DMS53 (cell line): ENCODE results near the gene SEC24D.

ENCODE experiments used
- DNase-seq: peaks from one replicate; lab custom pipeline; 2025; lab: John Stamatoyannopoulos, UW

Gene SEC24D

DNA sequence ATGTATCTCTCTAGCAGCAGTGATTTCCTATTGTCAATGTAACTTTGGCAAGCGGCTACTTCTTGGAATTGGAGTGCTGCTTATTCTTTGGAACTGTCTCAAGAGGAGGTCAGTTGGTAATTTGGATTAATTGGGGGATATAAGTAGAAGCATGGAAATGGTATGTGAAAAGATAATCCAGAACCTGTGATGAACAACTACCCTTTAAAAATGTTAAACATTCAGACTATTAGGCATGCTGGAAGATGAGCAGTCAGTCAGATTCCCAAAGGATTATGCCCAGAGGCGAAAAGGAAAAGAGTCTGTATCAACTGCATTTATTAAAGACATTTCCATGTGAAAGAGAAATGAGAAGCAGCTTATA is 62.5 kb downstream of the SEC24D start:
- no peak for DNase-seq

DNA sequence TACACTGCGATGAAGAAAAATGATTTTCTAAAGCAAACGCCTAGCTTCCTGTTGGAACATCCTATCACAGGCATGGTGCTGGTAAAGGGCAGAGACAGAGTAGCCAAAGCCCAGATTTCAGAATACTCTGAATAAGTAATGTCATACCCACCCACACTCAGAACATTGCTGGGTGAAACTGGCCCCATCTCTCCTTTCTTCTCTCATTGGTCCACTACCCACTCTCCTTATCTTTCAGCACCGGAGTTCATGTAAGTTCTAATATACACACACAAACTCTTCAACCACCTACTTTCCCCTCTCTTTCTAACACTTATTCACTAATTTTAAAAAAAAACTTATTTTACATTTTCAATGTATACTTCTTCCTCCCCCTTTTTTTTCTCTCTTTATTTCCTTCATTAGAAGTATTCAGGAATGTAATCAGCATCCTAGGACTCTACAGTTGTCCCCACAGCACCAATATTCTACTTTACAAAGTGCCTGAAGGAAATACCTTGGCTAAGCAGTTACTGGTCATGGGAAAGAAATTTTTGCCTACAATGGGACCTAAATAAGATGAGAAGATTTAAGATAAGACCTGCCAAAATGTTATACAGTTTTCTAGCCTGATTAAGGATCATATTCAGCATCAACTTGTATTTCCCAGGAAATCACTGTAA is 63.0 kb downstream of the SEC24D start:
- no peak for DNase-seq

GRCh38 chr4:118772081-118772766 is 63.7 kb downstream of the SEC24D start:
- peak; percentile 52 for DNase-seq

DNA sequence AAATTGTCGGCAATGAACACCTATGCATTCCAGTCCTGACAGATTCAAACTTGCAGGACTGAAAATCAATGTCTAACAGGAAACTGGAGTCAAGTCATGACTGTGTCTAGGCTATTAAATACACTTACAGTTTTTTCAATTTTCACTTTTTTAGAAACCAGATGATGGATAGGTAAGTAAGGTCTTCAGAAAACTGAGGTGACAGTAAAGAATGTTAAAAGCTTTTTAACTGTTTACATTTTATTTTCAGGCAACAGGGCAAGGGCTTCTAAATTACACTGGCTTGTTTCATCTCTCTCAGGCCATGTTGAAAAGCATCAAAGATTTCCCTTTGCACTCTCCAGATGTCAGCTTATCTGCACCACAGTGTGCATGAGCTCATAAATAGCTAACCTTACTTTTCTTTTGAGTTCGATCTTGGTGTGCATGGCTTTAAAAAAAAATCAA is 65.2 kb downstream of the SEC24D start:
- DNase-seq = no peak

DNA sequence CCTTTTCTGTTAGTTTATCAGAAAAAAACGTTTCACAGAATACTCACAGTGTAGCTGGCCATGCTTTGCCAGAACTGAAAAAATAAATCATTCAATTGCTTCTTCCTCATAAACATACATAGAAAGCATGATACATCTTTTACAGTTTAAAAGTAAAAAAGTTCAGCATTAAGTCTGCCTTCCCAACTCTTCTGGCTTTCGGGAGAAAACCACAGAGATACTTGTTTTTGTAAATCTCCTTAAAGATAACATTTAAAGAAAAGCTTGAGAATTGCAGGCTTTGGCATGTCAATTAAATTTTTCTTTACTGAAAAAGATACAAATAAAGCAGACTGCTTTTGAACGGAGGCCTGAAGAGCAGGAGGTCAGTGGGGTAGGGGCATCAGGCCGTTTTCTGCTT is 66.8 kb downstream of the SEC24D start:
- DNase-seq = no peak

- DNase-seq = no peak
Measured at GRCh38 chr4:118767109-118767508, 68.8 kb downstream of the SEC24D start.

GRCh38 chr4:118765399-118765798 is 70.5 kb downstream of the SEC24D start:
- peak; percentile 3 for DNase-seq

DNA sequence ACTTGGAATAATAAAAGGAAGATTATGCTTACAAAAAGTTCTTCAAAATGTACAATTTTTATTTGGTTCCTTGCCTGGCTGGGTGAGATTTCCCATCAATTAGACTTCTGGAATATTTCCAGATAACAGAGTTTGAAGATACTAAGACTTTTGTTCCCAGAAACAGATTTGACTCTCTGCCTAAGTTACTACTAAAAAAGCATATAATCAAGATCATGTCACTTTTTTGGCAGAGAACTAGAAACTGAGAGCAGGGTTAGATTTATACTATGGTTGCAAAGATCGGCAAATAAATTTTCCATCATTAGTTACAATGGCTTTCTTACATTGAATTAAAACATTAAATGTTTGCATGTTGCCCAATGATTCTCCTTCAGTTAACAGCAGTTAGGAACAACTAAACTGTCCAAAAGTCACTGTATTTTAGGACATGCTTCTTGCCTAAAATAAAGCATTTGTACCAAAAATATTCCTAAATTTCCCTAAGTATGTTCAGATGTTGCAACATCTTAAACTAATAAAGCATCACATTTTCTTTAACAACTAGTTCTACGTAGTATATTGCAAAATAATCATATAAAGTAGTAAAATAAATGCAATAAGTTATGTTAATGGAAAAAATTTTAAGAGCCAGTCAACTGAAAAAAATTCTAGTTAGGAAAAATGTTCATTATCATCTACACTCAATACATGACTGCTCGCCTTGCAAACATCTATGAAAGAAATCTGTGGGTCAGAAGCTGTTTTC is 73.0 kb downstream of the SEC24D start:
- no peak for DNase-seq

- no peak for DNase-seq
Measured at GRCh38 chr4:118762155-118762554, 73.8 kb downstream of the SEC24D start.

GRCh38 chr4:118761397-118762016 is 74.4 kb downstream of the SEC24D start:
- no peak for DNase-seq

DNA sequence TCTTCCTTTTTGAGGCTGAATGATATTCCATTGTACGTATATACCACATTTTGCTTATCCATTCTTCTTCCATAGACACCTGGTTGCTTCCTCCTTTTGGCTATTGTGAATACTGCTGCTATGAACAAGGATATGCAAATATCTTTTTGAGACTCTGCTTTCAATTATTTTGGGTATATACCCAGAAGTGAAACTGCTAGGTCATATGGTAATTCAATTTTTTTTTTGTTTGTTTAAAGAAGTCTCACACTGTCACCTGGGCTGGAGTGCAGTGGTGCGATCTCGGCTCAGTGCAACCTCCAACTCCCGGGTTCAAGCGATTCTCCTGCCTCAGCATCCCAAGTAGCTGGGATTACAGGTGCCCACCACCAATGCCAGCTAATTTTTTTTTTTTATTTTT is 75.4 kb downstream of the SEC24D start:
- DNase-seq = no peak

DNA sequence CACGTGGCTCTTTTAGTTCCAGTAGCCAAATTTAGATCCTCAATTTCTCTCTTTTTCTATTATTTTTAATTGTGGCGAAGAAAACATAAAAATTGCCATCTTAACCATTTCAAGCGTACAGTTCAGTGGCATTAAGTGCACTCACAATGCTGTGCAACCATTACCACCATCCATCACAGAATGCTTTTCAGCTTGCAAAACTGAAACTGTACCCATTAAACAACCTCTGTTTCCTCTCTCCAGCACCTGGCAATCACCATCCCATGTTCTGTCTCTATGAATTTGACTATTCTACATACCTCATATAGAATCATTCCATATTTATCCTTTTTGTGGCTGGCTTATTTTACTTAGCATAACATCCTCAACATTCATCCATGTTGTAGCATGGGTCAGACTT is 75.8 kb downstream of the SEC24D start:
- DNase-seq = no peak

DNA sequence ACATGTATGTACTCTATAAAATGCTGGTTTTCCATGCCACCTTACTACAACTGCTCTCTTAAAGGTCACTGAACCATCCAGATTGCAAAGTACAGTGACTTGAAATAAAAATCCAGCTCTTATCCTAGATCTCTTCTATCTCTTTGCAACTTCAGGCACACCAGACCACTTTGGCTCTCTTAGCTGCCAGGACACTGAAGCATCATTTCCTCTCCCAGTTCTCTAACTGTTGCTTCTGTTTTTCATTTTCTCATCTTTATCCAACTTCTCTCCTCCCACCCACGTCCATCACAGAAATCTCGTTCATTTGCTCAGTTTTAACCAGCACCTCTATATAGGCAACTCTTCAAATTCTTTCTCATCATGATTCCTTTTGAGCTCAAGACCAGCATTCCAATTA is 76.4 kb downstream of the SEC24D start:
- no peak for DNase-seq

DNA sequence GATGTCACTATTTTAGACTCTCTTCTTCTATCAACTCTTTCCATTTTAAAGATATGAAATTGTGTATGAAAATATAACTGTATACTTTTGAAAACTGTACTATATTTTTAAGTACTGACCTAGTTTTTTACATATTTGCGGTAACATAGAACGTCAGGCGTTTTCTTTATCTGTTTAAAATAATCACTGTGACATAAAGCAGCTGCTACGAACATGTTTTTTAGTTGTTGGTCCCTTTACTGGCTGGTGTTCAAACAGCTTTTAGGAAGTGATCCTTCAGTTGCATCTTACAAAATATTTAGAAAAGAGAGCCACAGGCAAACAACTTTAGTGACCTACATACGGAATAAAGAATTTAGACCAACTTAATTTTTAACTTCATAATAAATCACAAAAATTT is 77.6 kb downstream of the SEC24D start:
- no peak for DNase-seq

- no peak for DNase-seq
Measured at GRCh38 chr4:118757761-118758251, 78.1 kb downstream of the SEC24D start.

GRCh38 chr4:118756958-118757357 is 79.0 kb downstream of the SEC24D start:
- DNase-seq = no peak

- DNase-seq = no peak
Measured at GRCh38 chr4:118756429-118756828, 79.5 kb downstream of the SEC24D start.

DNA sequence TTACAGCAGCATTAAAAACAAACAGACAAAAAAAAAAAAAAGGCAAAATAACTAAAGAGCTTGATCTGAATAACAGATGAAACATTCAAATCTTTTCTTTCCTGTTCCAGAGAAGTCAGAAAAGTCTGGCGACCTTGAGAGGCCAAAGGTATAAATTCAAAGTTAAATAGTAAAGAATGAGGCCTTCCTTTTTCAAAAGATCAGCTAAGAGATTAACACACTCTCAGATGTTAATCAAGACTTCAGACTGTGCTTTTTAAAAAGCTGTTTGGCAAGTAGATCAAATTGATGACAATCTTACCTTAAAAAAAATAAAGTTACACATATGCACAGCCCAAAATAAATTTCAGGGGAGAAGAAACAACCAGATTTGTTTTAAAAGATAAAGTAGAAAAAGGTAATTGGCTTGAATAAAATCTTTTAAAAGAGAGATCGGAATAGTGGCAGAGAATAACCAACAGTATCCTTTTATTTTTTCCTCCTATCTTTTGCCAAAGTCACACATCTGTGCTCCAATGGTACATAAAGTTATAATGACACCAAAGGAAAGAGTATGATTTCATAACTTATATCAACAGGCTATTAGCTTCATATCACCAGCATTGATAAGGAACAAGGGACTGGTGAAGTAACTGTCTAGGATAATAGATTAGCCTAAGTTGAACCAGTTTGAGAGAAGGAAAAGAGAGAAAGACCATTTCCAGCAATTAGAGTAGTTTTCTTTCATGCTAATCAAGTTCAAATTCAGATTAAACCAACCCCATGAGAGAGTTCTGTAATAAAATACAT is 80.3 kb downstream of the SEC24D start:
- no peak for DNase-seq

DNA sequence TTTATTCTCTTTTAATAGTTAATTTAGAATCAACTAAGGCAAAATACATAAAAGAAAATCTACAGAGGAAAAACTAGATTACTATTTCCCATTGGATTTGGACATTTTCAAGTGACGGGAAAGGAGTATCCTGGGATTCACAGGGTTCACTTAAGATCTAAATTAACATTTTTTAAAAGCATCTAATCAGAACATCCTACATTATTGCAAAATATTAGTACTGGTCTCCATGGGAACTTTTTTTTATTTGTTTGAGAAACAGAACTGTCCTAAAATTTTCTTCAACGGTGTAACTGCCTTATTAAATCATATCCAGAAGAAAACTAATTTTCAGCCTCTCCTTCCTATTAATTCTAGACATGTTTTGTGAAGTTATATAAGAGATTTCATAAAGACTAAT is 81.0 kb downstream of the SEC24D start:
- no peak for DNase-seq

- no peak for DNase-seq
Measured at GRCh38 chr4:118753685-118754084, 82.2 kb downstream of the SEC24D start.

DNA sequence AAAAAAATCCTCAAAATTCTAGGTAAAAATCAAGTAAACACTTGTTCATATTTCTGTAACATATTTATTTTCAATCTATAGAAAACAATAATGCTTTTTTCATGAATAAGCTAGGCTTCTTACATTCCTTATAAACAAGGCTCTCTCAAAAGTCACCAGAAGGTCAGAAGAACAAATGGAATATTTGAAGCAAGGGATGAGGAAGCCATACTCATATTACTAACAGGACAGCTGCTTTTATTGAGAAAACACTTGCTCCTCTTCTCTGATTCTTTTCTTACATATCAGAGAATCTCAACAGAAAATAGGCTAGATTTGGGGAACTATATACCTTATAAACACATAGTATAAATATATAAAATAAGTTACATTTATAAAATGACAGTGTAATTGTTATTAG is 82.8 kb downstream of the SEC24D start:
- DNase-seq = no peak

- DNase-seq = no peak
Measured at GRCh38 chr4:118752551-118752950, 83.4 kb downstream of the SEC24D start.
